ENCODE measurements around the gene MAP3K13. TPM values are rescaled to one million over a fixed set of nuclear protein-coding genes. Genes with fewer than 3 reads are reported as not detected.

The MAP3K13 gene
- total and polyA plus RNA-seq, 2 of the 13 experiments (the other 11 are each of a cell fraction or from before 2014, with no cell fraction given) = 24.2 to 26.5 TPM

DNA sequence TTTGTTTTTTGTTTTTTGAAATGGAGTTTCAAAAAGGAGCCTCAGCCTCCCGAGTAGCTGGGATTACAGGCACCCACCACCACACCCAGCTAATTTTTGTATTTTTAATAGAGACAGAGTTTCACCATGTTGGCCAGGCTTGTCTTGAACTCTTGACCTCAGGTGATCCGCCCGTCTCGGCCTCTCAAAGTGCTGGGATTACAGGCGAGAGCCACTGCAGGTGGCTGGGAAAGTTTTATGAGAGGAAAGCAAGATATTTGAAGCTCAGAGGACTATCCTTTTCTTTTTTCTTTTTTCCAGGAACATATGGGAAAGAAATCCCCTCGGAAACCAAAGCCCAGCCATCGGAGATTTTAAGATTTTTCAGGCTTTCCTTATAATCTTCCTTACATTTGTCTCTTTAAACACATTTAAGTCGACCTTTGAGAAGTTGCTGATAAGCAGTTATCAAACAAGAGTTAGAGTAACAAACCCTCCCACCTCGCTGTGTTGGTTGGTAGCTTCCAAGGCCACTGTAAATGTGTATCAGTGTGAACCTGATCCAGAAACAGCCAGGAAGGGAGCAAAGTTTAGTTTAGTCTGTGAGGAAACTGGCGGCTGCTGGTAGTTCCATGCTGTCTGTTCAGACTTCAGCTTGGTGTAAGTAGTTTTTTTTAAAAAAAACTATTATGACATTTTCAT, 34.5 kb upstream of the MAP3K13 start (continued):
- TF ChIP-seq XBP1 (CRISPR knock-in tag; IDR thresholded peaks at IDR 0.05) = no peak
- no peak for TF ChIP-seq ZNF761 (CRISPR knock-in tag; conservative IDR thresholded peaks at IDR 0.05)
- no peak for TF ChIP-seq ATM (IDR thresholded peaks at IDR 0.05; ENCODE audit: borderline replicate concordance)
- no peak for TF ChIP-seq ZNF251 (CRISPR knock-in tag; IDR thresholded peaks at IDR 0.05)
- no peak for TF ChIP-seq CHCHD3 (CRISPR knock-in tag; IDR thresholded peaks at IDR 0.05)
- 0 out of 2 replicates have a peak, but pooled peaks have one; percentile 51 for TF ChIP-seq ZNF441 (CRISPR knock-in tag; IDR thresholded peaks at IDR 0.05; ENCODE audit: borderline replicate concordance)
- no peak for TF ChIP-seq RORA (CRISPR knock-in tag; IDR thresholded peaks at IDR 0.05)
- peak; percentile 75; the same call in 1 of the 2 replicates for TF ChIP-seq ZNF614 (CRISPR knock-in tag; IDR thresholded peaks at IDR 0.05; ENCODE audit: borderline replicate concordance)
- no peak for TF ChIP-seq IKZF1 (IDR thresholded peaks at IDR 0.05)
- no peak for TF ChIP-seq MLLT10 (CRISPR knock-in tag; IDR thresholded peaks at IDR 0.05)
- TF ChIP-seq SMAD3 (CRISPR knock-in tag; IDR thresholded peaks at IDR 0.05) = no peak; the same call in 1 of the 2 replicates
- TF ChIP-seq ZNF484 (CRISPR knock-in tag; IDR thresholded peaks at IDR 0.05; ENCODE audit: borderline replicate concordance, low read depth) = no peak
- peak; percentile 68; the same call in 1 of the 2 replicates for TF ChIP-seq ZBTB25 (CRISPR knock-in tag; IDR thresholded peaks at IDR 0.05)
- peak; percentile 37; the same call in 1 of the 2 replicates for TF ChIP-seq HDAC1 (CRISPR knock-in tag; IDR thresholded peaks at IDR 0.05)
- TF ChIP-seq MAFK (conservative IDR thresholded peaks at IDR 0.05 in 1 of 2, IDR thresholded peaks at IDR 0.05 in 1 of 2; ENCODE audit: low read length in 2 of 2) = peak; percentile 6 to 75; a peak in 2 of 4 replicates
- no peak for TF ChIP-seq BORCS8-MEF2B (CRISPR knock-in tag; IDR thresholded peaks at IDR 0.05)
- TF ChIP-seq ZKSCAN8 (CRISPR knock-in tag; IDR thresholded peaks at IDR 0.05; ENCODE audit: borderline replicate concordance) = no peak
- no peak for TF ChIP-seq CBX1 (IDR thresholded peaks at IDR 0.05; ENCODE audit: low read depth)
- TF ChIP-seq CREM (IDR thresholded peaks at IDR 0.05) = peak; percentile 48; the same call in 1 of the 2 replicates
- TF ChIP-seq CREM (CRISPR knock-in tag; IDR thresholded peaks at IDR 0.05) = no peak
- no peak for TF ChIP-seq GTF2F1 (IDR thresholded peaks at IDR 0.05; ENCODE audit: low read length)
- no peak for TF ChIP-seq NPAS2 (CRISPR knock-in tag; IDR thresholded peaks at IDR 0.05; ENCODE audit: borderline replicate concordance)
- peak; percentile 21; the same call in 1 of the 2 replicates for TF ChIP-seq FOXK1 (CRISPR knock-in tag; IDR thresholded peaks at IDR 0.05; ENCODE audit: borderline replicate concordance, low read depth)
- peak; percentile 90 for TF ChIP-seq ZNF124 (CRISPR knock-in tag; IDR thresholded peaks at IDR 0.05)
- no peak for TF ChIP-seq ZNF101 (CRISPR knock-in tag; IDR thresholded peaks at IDR 0.05; ENCODE audit: borderline replicate concordance, low read depth)
- no peak for TF ChIP-seq ZNF143 (CRISPR knock-in tag; IDR thresholded peaks at IDR 0.05)
- TF ChIP-seq, protein P1, sequence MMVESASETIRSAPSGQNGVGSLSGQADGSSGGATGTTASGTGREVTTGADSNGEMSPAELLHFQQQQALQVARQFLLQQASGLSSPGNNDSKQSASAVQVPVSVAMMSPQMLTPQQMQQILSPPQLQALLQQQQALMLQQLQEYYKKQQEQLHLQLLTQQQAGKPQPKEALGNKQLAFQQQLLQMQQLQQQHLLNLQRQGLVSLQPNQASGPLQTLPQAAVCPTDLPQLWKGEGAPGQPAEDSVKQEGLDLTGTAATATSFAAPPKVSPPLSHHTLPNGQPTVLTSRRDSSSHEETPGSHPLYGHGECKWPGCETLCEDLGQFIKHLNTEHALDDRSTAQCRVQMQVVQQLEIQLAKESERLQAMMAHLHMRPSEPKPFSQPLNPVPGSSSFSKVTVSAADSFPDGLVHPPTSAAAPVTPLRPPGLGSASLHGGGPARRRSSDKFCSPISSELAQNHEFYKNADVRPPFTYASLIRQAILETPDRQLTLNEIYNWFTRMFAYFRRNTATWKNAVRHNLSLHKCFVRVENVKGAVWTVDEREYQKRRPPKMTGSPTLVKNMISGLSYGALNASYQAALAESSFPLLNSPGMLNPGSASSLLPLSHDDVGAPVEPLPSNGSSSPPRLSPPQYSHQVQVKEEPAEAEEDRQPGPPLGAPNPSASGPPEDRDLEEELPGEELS (CRISPR knock-in tag; IDR thresholded peaks at IDR 0.05) = peak; percentile 78
- no peak for TF ChIP-seq ZBTB1 (CRISPR knock-in tag; IDR thresholded peaks at IDR 0.05; ENCODE audit: borderline replicate concordance)
- no peak for TF ChIP-seq CENPBD1 (CRISPR knock-in tag; IDR thresholded peaks at IDR 0.05; ENCODE audit: borderline replicate concordance, low read depth)
- TF ChIP-seq NFE2L2 (IDR thresholded peaks at IDR 0.05; ENCODE audit: low read length) = no peak
- TF ChIP-seq FLYWCH1 (CRISPR knock-in tag; IDR thresholded peaks at IDR 0.05) = no peak

Measured in HepG2 (cell line).